ENCODE data around the gene FAM209B.

DNA sequence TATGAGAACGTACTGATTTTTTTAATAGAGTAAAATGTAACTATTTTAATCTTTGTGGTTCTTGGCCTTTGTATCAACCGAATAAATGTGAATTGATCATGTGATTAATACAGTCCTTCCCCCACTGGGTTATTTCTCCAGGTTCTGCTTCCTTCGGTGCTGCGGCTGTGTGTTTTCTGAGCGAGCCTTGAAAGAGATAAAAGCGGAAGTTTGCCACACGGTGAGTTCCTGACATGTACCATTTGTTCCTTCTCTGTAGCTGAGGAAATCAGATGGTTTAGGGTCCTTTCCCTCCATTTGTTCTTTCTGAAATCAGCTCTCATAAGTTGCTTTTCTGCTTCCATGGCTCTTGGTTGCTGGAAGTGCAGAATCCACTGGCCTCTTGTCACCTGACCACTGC, 49.1 kb upstream of the FAM209B start:
- TF ChIP-seq, protein P1, sequence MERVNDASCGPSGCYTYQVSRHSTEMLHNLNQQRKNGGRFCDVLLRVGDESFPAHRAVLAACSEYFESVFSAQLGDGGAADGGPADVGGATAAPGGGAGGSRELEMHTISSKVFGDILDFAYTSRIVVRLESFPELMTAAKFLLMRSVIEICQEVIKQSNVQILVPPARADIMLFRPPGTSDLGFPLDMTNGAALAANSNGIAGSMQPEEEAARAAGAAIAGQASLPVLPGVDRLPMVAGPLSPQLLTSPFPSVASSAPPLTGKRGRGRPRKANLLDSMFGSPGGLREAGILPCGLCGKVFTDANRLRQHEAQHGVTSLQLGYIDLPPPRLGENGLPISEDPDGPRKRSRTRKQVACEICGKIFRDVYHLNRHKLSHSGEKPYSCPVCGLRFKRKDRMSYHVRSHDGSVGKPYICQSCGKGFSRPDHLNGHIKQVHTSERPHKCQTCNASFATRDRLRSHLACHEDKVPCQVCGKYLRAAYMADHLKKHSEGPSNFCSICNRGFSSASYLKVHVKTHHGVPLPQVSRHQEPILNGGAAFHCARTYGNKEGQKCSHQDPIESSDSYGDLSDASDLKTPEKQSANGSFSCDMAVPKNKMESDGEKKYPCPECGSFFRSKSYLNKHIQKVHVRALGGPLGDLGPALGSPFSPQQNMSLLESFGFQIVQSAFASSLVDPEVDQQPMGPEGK (CRISPR knock-in tag; IDR thresholded peaks at IDR 0.05; ENCODE audit: borderline replicate concordance): no peak
- TF ChIP-seq, protein P2, sequence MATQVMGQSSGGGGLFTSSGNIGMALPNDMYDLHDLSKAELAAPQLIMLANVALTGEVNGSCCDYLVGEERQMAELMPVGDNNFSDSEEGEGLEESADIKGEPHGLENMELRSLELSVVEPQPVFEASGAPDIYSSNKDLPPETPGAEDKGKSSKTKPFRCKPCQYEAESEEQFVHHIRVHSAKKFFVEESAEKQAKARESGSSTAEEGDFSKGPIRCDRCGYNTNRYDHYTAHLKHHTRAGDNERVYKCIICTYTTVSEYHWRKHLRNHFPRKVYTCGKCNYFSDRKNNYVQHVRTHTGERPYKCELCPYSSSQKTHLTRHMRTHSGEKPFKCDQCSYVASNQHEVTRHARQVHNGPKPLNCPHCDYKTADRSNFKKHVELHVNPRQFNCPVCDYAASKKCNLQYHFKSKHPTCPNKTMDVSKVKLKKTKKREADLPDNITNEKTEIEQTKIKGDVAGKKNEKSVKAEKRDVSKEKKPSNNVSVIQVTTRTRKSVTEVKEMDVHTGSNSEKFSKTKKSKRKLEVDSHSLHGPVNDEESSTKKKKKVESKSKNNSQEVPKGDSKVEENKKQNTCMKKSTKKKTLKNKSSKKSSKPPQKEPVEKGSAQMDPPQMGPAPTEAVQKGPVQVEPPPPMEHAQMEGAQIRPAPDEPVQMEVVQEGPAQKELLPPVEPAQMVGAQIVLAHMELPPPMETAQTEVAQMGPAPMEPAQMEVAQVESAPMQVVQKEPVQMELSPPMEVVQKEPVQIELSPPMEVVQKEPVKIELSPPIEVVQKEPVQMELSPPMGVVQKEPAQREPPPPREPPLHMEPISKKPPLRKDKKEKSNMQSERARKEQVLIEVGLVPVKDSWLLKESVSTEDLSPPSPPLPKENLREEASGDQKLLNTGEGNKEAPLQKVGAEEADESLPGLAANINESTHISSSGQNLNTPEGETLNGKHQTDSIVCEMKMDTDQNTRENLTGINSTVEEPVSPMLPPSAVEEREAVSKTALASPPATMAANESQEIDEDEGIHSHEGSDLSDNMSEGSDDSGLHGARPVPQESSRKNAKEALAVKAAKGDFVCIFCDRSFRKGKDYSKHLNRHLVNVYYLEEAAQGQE (IDR thresholded peaks at IDR 0.05; ENCODE audit: borderline replicate concordance): no peak
- TF ChIP-seq, protein P2 (CRISPR knock-in tag; IDR thresholded peaks at IDR 0.05; ENCODE audit: low read depth): no peak
- TF ChIP-seq CREB1 (IDR thresholded peaks at IDR 0.05): no peak
- no peak for TF ChIP-seq CREB1 (CRISPR knock-in tag; IDR thresholded peaks at IDR 0.05)
- no peak for TF ChIP-seq ZNF76 (CRISPR knock-in tag; IDR thresholded peaks at IDR 0.05; ENCODE audit: borderline replicate concordance)

Measured in K562 (cell line).